GM06990 (cell line): ENCODE measurements around the gene PRPF4.

ENCODE experiments used
- DNase-seq: peaks from one replicate; pipeline ENCODE4 v3.0.0-alpha.2; 2011; ENCODE audit not compliant: insufficient read length; ENCODE audit errors: extremely low read depth
- H3K27me3 ChIP-seq: replicated peaks from 2 replicates; pipeline ENCODE4 v1.6.0; 2011; ENCODE audit warnings: low read length; ENCODE audit not compliant: control insufficient read depth, insufficient read depth
- H3K36me3 ChIP-seq: 2 replicates; pipeline ENCODE4 v1.5.1; 2011; ENCODE audit warnings: low read length; ENCODE audit not compliant: control insufficient read depth, insufficient read depth
- H3K4me3 ChIP-seq: replicated peaks from 2 replicates; pipeline ENCODE4 v1.5.1; 2011; ENCODE audit warnings: low read depth, mild to moderate bottlenecking, control low read depth, low read length
- TF ChIP-seq, protein P1 (sequence below): IDR thresholded peaks from 2 replicates; pipeline ENCODE4 v1.5.1; 2011; ENCODE audit warnings: low read length, control low read depth, mild to moderate bottlenecking, inconsistent platforms; ENCODE audit not compliant: insufficient read depth, poor library complexity, severe bottlenecking

Gene PRPF4

DNA sequence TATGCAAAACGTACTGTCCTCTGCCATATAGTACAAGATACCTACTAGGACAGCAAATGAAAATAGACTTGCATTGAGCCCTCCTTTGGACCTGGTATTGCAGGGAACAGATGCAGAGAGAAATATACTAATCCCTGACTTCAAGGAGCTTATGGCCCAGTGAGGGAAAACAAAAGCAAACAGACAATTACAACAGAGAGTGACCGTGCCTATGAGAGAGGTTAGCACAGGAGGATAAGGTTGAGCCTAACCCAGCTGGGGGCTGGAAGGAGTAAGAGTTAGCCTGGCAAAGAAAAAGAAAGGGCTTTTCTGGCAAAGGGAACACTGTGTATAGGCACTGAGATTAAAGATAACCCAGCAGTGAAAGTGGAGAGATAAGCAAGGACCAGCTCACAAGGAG is 5.6 kb upstream of the PRPF4 start:
- Histone ChIP-seq H3K36me3 (peaks cover 11% of the 10 kb centered on the region), H3K4me3 (no peak overlapping the region), H3K27me3 (no peaks in the 10 kb centered on the region)
- DNase-seq, result no peak
- TF ChIP-seq, protein P1, sequence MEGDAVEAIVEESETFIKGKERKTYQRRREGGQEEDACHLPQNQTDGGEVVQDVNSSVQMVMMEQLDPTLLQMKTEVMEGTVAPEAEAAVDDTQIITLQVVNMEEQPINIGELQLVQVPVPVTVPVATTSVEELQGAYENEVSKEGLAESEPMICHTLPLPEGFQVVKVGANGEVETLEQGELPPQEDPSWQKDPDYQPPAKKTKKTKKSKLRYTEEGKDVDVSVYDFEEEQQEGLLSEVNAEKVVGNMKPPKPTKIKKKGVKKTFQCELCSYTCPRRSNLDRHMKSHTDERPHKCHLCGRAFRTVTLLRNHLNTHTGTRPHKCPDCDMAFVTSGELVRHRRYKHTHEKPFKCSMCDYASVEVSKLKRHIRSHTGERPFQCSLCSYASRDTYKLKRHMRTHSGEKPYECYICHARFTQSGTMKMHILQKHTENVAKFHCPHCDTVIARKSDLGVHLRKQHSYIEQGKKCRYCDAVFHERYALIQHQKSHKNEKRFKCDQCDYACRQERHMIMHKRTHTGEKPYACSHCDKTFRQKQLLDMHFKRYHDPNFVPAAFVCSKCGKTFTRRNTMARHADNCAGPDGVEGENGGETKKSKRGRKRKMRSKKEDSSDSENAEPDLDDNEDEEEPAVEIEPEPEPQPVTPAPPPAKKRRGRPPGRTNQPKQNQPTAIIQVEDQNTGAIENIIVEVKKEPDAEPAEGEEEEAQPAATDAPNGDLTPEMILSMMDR, result no peak

DNA sequence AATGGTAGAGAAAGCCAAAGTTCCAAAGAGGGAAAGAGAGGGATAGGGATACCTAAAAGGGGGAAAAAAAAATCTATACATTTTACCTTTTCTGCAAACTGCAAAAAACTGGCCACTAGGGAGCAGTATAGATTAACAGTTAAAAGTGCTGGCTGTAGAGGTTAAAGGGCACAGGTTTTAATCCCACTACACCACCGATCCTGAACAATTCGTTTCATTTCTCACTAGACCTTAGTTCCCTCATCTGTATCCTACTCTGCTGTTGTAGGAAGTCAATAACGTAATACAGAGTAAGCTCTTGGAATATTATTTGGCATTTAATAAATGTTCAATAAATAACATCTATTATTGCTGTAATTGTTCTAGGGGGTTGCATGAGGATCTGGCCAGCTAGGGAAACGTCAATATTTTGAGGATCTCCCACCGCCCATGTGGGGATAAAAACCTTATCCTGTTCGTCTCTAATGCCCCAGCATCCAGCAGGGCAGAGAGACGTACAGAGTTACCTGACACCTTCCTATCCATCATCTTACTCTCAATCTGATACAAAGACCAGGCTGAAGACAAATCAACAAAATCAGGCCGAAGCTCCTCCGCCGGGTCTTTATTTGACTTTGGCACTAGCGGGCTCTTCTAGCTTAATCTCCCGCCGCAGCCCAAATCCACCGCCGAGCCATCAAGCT is 843 bp upstream of the PRPF4 start:
- Histone ChIP-seq H3K4me3 (peak overlapping the region; percentile 76), H3K36me3 (peaks cover 15% of the 10 kb centered on the region), H3K27me3 (no peaks in the 10 kb centered on the region)
- DNase-seq, result peak; percentile 30
- TF ChIP-seq, protein P1, result peak; percentile 60

DNA sequence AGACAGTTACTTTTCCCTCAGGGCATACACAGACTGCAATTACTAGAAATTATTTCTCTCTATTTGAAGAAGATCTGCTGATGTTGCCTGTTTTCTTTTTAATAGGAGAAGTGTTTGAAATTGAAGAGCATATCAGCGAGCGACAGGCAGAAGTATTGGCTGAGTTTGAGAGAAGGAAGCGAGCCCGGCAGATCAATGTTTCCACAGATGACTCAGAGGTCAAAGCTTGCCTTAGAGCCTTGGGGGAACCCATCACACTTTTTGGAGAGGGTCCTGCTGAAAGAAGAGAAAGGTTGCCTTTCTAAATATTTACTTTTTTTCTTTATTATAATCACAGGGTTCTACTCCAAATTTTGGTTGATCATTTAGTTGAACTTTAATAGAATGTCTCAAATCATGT is 3.4 kb downstream of the PRPF4 start:
- TF ChIP-seq, protein P1, result no peak
- Histone ChIP-seq H3K36me3 (peaks cover 13% of the 10 kb centered on the region), H3K4me3 (no peak overlapping the region), H3K27me3 (no peaks in the 10 kb centered on the region)
- no peak for DNase-seq

DNA sequence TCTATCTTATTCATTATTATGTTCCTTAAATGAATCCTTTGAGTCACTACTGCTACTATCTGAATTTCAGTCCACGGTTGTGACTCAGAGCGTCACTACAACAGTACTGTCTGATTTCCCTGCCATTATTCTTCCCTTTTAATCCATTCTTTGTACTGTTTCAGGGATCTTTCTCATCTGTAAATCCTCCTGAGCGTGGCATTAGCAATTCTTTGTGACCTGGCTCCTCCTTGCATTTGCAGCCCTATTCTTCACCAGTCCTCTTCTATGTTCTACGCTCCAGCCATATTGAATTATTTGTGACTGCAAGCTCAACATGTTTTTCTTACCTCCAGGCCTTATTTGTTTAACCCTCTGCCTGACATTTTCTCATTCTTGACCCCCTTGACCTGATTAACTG is 5.9 kb downstream of the PRPF4 start:
- H3K36me3 ChIP-seq, result peaks cover 21% of the 10 kb centered on the region

DNA sequence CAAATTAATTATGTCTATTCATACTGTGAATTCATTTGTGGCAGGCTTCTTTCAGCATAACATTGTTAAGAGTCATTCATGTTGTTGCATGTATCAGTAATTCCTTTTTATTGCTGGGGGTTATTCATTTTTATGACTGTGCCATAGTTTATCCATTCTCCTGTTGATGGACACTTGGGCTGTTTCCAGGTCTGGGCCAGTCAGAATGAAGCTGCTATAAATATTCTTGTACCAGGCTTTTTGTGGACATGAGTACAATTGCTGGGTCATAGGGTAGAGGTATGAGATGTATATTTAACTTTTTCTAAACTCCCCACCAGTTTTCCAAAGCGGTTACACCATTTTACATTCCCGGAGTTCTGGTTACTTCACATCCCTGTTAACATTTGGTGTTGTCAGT is 13.6 kb downstream of the PRPF4 start:
- TF ChIP-seq, protein P1, result no peak
- H3K36me3 ChIP-seq, result peaks cover 28% of the 10 kb centered on the region
- H3K27me3 ChIP-seq, result no peaks in the 10 kb centered on the region
- H3K4me3 ChIP-seq, result no peak overlapping the region
- no peak for DNase-seq

More for the DNA sequence above, 5.9 kb downstream of the PRPF4 start:
- H3K4me3 ChIP-seq, result no peak overlapping the region
- DNase-seq, result no peak
- H3K27me3 ChIP-seq, result no peaks in the 10 kb centered on the region
- TF ChIP-seq, protein P1, result no peak
